Hematopoietic multipotent progenitor cell treated with erythropoietin and hydrocortisone succinate and interleukin-3 and kit ligand, for 15 days (in vitro differentiated cells): ENCODE data around the gene PPP1R10.
"Not testable (repeated sequence)": the region's sequence is repeated elsewhere in the genome, so short reads cannot be mapped to it uniquely, and the experiment has no call there.

Experiments used
- DNase-seq: peaks from one replicate; pipeline ENCODE4 v3.0.0-alpha.2; 2015; ENCODE audit warnings: low spot score

The PPP1R10 gene

GRCh38 chr6:30616811-30617564 is at the start of gene PPP1R10:
PPP1R10 (minus strand) TSS chr6:30617243; CDS start chr6:30609944, 7,299 bp downstream.
- peak; percentile 100 for DNase-seq

- DNase-seq: not testable (repeated sequence)
These were observed 49.3 kb upstream of the PPP1R10 start for GRCh38 chr6:30666300-30666699.

GRCh38 chr6:30664994-30665767 is 48.1 kb upstream of the PPP1R10 start:
- DNase-seq: no peak

GRCh38 chr6:30657922-30658321 is 40.9 kb upstream of the PPP1R10 start:
- not testable (repeated sequence) for DNase-seq

GRCh38 chr6:30657454-30657853 is 40.4 kb upstream of the PPP1R10 start:
- DNase-seq: no peak

- no peak for DNase-seq
These were observed 39.5 kb upstream of the PPP1R10 start for GRCh38 chr6:30656513-30656912.

DNA sequence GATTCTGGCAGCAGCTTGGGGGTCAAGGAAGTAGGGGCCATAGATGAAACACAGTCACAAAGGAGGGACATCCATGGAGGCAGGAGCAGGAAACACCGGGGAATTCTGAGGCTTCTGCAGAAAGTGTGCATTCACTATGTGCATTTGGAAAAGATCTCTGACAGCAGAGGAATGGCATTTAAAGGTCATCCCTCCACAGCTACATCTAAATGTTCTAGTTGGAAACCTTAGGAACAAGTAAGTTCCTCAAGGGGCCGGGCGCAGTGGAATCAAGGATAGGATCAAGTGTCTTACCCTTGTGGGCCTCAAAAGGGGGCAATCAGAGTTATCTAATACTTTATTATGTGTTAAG is 38.7 kb upstream of the PPP1R10 start:
- no peak for DNase-seq

- DNase-seq: no peak
These were observed 38.0 kb upstream of the PPP1R10 start for GRCh38 chr6:30654798-30655742.

DNA sequence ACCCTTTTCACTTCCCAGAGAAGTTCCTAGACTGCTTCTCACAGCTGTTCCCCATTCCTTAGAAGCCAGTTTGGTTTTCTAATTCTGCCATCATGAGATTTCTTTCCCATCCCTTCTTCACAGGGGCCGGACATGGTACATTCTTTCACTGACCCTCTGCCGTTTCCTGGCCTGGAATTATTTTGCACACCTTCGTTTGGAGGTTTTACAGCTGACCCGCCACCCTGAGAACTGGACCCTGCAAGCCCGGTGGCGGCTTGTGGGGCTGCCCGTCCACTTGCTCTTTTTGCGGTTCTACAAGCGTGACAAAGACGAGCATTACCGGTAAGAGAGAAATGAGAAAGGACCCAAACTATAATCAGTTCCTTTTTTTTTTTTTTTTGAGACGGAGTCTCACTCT is 34.1 kb upstream of the PPP1R10 start:
- DNase-seq: no peak

- peak; percentile 66 for DNase-seq
These were observed 30.4 kb upstream of the PPP1R10 start for GRCh38 chr6:30647242-30648116.

DNA sequence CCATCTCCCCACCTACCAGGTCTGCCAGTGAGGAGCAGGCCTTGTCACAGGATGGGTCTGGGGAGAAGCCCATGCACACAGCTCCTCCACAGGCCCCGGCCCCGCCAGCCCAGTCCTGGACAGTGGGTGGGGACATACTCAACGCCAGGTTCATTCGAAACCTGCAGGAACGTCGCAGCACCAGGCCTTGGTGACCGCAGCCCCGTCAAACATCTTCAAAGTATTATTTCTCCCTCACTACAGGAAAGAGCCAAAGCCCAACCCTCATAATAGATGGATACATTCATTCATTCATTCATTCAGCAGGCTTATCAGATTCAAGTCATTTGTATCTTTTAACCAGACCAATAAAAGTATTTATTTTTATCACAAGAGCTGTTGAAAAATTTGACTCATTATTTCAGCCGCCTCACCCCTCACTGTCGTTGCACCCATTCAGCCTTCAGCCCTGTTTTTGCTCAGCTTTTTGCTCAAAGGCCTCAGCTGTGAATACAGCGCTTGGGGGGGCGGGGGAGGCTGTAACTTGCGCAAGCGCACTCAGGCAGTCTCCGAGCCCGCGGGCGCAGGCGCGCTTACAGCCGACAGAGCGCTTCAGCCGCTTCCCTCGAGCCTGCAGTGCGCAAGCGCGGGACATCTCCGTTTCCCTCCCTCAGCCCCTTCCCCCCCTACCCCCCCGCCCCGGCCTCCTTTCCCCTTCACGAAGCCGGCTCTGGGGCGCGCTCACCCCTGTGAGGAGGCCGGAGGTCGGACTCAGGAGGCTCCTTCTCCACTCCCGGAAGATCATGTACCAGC is 29.6 kb upstream of the PPP1R10 start, which contains the start of gene C6orf136:
C6orf136 (plus strand) TSS at position 684 of the 792 bp plus-strand sequence; CDS start at position 783, 99 bp downstream.
- DNase-seq: peak; percentile 85

GRCh38 chr6:30645989-30646388 is 28.9 kb upstream of the PPP1R10 start:
- DNase-seq: no peak

- no peak for DNase-seq
These were observed 27.7 kb upstream of the PPP1R10 start for GRCh38 chr6:30644769-30645168.

GRCh38 chr6:30643656-30644055 is 26.6 kb upstream of the PPP1R10 start:
- no peak for DNase-seq

GRCh38 chr6:30641048-30641447 is 24.0 kb upstream of the PPP1R10 start:
- DNase-seq: no peak

DNA sequence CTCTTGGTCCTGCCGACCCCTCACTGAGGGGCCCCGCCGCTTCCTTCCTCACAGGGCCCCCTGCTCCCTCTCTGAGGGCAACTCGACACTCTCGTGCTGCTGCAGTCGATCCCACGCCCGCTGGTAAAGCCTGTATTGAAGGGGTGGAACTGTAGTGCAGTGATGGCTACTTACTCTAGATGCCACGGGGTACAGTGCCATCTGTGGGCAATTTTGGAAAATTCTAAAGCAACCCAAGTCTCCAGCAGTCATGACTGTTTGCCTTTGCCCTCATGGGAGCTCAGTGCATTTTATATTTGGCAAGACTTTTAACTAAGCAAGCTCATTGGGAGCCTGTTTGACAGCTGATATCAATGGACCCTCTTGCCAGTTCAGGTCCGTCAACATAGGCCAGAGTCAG is 23.4 kb upstream of the PPP1R10 start:
- DNase-seq: peak; percentile 25

- no peak for DNase-seq
These were observed 18.8 kb upstream of the PPP1R10 start for GRCh38 chr6:30635834-30636233.

GRCh38 chr6:30626484-30627366 is 9.7 kb upstream of the PPP1R10 start, which contains the start of gene ATAT1:
ATAT1 (plus strand) TSS chr6:30626874.
- peak; percentile 79 for DNase-seq

GRCh38 chr6:30625511-30625910 is 8.5 kb upstream of the PPP1R10 start:
- DNase-seq: no peak
